IMR-90 (cell line): ENCODE measurements around the gene NACC2. TPM values are rescaled to one million over a fixed set of nuclear protein-coding genes. Genes with fewer than 3 reads are reported as not detected.
"Not testable (repeated sequence)": the region's sequence is repeated elsewhere in the genome, so short reads cannot be mapped to it uniquely, and the experiment has no call there.

Experiments
- ATAC-seq: fragments of 200-7000 bp; cut with Tn5 transposase; 2 replicates; pipeline ENCODE4 v1.9.1; 2020; ENCODE audit warnings: low read depth, mild to moderate bottlenecking, moderate library complexity
- BruUV-seq: library from RNA; stranded (reverse); fragments of 400-500 nt; replicated peaks from 2 replicates; lab custom pipeline; 2021; lab: Mats Ljungman, UMichigan
- CTCF ChIA-PET: fragments of 300-600 bp; formaldehyde crosslinking; extraction: SDS; loops from one replicate; lab custom pipeline; 2021; ENCODE audit warnings: antibody characterized with exemption; lab: Yijun Ruan, JAX
- POLR2A ChIA-PET: fragments of 300-600 bp; sonication (Branson Sonifier 250); formaldehyde crosslinking; loops from one replicate; lab custom pipeline; 2022; ENCODE audit warnings: antibody characterized with exemption; ENCODE audit not compliant: unreplicated experiment; lab: Charles Lee
- DNase-seq: peaks from one replicate; pipeline ENCODE4 v3.0.0; 2013
- H2AFZ ChIP-seq: replicated peaks from 2 replicates; pipeline ENCODE3; 2013; ENCODE audit warnings: low read length, mild to moderate bottlenecking; ENCODE audit not compliant: poor library complexity
- H2AK5ac ChIP-seq: 2 replicates; pipeline ENCODE4 v1.6.1; 2013; ENCODE audit warnings: low read depth, low read length, inconsistent platforms
- H2AK9ac ChIP-seq: replicated peaks from 2 replicates; pipeline ENCODE3; 2013; ENCODE audit warnings: mild to moderate bottlenecking, low read depth, low read length, moderate library complexity; ENCODE audit not compliant: poor library complexity
- H2BK120ac ChIP-seq: 2 replicates; pipeline ENCODE4 v1.6.1; 2013; ENCODE audit warnings: low read depth, low read length, inconsistent platforms
- H2BK15ac ChIP-seq: 3 replicates; pipeline ENCODE4 v1.6.1; 2013; ENCODE audit warnings: low read depth, low read length, inconsistent platforms
- H2BK20ac ChIP-seq: 2 replicates; pipeline ENCODE4 v1.6.1; 2013; ENCODE audit warnings: low read depth, mild to moderate bottlenecking, inconsistent platforms, low read length, moderate library complexity
- H2BK5ac ChIP-seq: 2 replicates; pipeline ENCODE4 v1.6.1; 2013; ENCODE audit warnings: mild to moderate bottlenecking, low read depth, low read length, inconsistent platforms; ENCODE audit not compliant: poor library complexity, severe bottlenecking
- H3K14ac ChIP-seq: replicated peaks from 2 replicates; pipeline ENCODE4 v1.6.1; 2013; ENCODE audit warnings: low read depth, low read length, inconsistent platforms
- H3K18ac ChIP-seq: 2 replicates; pipeline ENCODE4 v1.6.1; 2013; ENCODE audit warnings: low read depth, low read length, control low read depth
- H3K23ac ChIP-seq: 2 replicates; pipeline ENCODE4 v1.6.1; 2013; ENCODE audit warnings: low read depth, low read length, inconsistent platforms
- H3K27ac ChIP-seq: 2 replicates; pipeline ENCODE4 v1.5.1; 2013; ENCODE audit warnings: mild to moderate bottlenecking, control low read depth, low read length; ENCODE audit not compliant: insufficient read depth
- H3K27me3 ChIP-seq: 2 replicates; pipeline ENCODE4 v1.6.1; 2013; ENCODE audit warnings: low read length; ENCODE audit not compliant: control insufficient read depth, insufficient read depth
- H3K36me3 ChIP-seq: 2 replicates; pipeline ENCODE4 v1.6.1; 2013; ENCODE audit warnings: low read length, mixed read lengths; ENCODE audit not compliant: control insufficient read depth, insufficient read depth
- H3K4ac ChIP-seq: 2 replicates; pipeline ENCODE4 v1.6.1; 2013; ENCODE audit warnings: low read depth, low read length, inconsistent platforms
- H3K4me1 ChIP-seq: 2 replicates; pipeline ENCODE4 v1.6.1; 2013; ENCODE audit warnings: low read length, mixed read lengths; ENCODE audit not compliant: control insufficient read depth, insufficient read depth
- H3K4me2 ChIP-seq: 2 replicates; pipeline ENCODE4 v1.6.1; 2013; ENCODE audit warnings: low read depth, mild to moderate bottlenecking, control low read depth, low read length, moderate library complexity
- H3K4me3 ChIP-seq: 2 replicates; pipeline ENCODE4 v1.5.1; 2013; ENCODE audit warnings: low read depth, mild to moderate bottlenecking, control low read depth, low read length, moderate library complexity; ENCODE audit not compliant: insufficient read depth
- H3K56ac ChIP-seq: 2 replicates; pipeline ENCODE4 v1.6.1; 2013; ENCODE audit warnings: low read length, inconsistent platforms; ENCODE audit not compliant: insufficient read depth; ENCODE audit errors: extremely low read depth
- H3K79me1 ChIP-seq, 2 experiments: 2 replicates each; pipeline ENCODE4 v1.6.1; 2013; ENCODE audit warnings: low read length in 2 of 2, inconsistent platforms in 1 of 2, low read depth in 1 of 2
- H3K9ac ChIP-seq: 2 replicates; pipeline ENCODE4 v1.6.1; 2013; ENCODE audit warnings: low read depth, low read length, control low read depth
- H3K9me1 ChIP-seq: 2 replicates; pipeline ENCODE4 v1.6.1; 2013; ENCODE audit warnings: low read length, inconsistent platforms; ENCODE audit not compliant: insufficient read depth
- H3K9me3 ChIP-seq: 2 replicates; pipeline ENCODE4 v1.6.1; 2013; ENCODE audit warnings: low read length; ENCODE audit not compliant: control insufficient read depth, insufficient read depth
- H4K20me1 ChIP-seq: 2 replicates; pipeline ENCODE4 v1.6.1; 2013; ENCODE audit warnings: low read length, inconsistent platforms; ENCODE audit not compliant: insufficient read depth
- H4K5ac ChIP-seq: 2 replicates; pipeline ENCODE4 v1.6.1; 2013; ENCODE audit warnings: mild to moderate bottlenecking, low read depth, low read length, control low read depth
- H4K8ac ChIP-seq, 2 experiments: 2 replicates each; pipeline ENCODE4 v1.6.1; 2013; ENCODE audit warnings: low read depth in 2 of 2, low read length in 2 of 2, control low read depth in 1 of 2, inconsistent platforms in 1 of 2
- H4K91ac ChIP-seq: 2 replicates; pipeline ENCODE4 v1.6.1; 2013; ENCODE audit warnings: low read depth, low read length, inconsistent platforms; ENCODE audit not compliant: insufficient read depth
- WGBS, 2 experiments: methylation state at CpG; one replicate each; pipeline versions ENCODE4 v1.1.5 to v1.1.7; 2013; ENCODE audit warnings: missing lambda C conversion rate in 2 of 2; ENCODE audit not compliant: insufficient read length in 1 of 2; ENCODE audit errors: extremely low coverage in 2 of 2; 5-methylcytosine and 5-hydroxymethylcytosine counted together
- dilution Hi-C: fragments of 300-500 bp; cut with HindIII; formaldehyde crosslinking; loops from one replicate; pipeline ENCODE4 v1.14.3; 2018; ENCODE audit warnings: low sequenced_read_pairs; ENCODE audit not compliant: unreplicated experiment
- in situ Hi-C: fragments of 300-500 bp; cut with MboI; formaldehyde crosslinking; loops from 3 replicates; pipeline ENCODE4 v1.14.3; 2019; ENCODE audit warnings: low sequenced_read_pairs, inconsistent platforms, mixed read lengths
- intact Hi-C: fragments of 100-400 bp; cut with micrococcal nuclease; formaldehyde crosslinking; loops from 2 replicates; pipeline ENCODE4 v1.10.0; 2022
- polyA plus RNA-seq, 3 experiments: library from polyadenylated mRNA; depleted of rRNA; stranded (reverse); fragments of >200 nt; gene quantifications; 2 replicates each; pipeline ENCODE4 v1.2.3, GENCODE V29; 2012; ENCODE audit warnings: low replicate concordance in 1 of 3
- total RNA-seq: library from RNA; depleted of rRNA; stranded (reverse); fragments of >200 nt; gene quantifications from 2 replicates; pipeline ENCODE4 v1.2.3, GENCODE V29; 2012

NACC2 gene
- total and polyA plus RNA-seq, 2 of the 4 experiments (the other 2 are of a cell fraction): 7.9 to 19.0 TPM

DNA sequence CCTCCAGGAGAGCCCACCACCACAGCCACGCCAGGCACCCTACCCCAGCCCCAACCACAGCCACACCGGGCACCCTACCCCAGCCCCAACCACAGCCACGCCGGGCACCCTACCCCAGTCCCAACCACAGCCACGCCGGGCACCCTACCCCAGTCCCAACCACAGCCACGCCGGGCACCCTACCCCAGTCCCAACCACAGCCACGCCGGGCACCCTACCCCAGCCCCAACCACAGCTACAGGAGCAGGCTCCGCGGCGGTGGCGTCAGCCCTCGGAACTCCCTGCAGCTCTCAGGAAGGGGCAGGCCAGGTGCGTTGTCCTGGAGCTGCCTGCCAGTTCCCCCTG is 128.2 kb downstream of the NACC2 start:
- H3K14ac ChIP-seq: not testable (repeated sequence)
- WGBS, 2 experiments: 96% methylated on average over 5 of the region's 16 CpGs; no CpG with 5 or more reads in 1 of the 2 experiments

More for the DNA sequence above, 128.2 kb downstream of the NACC2 start:
- DNase-seq, H3K79me1 ChIP-seq, H3K27me3 ChIP-seq, H3K56ac ChIP-seq, BruUV-seq, in situ Hi-C loops, H3K27ac ChIP-seq, H2BK120ac ChIP-seq, H3K4me3 ChIP-seq, H3K4me1 ChIP-seq, H3K4me2 ChIP-seq, H4K20me1 ChIP-seq, H4K91ac ChIP-seq, H2BK5ac ChIP-seq, H2BK15ac ChIP-seq, H3K9me1 ChIP-seq, ATAC-seq, H3K18ac ChIP-seq, H2AK9ac ChIP-seq, H3K36me3 ChIP-seq, POLR2A ChIA-PET, H3K9me3 ChIP-seq, H4K8ac ChIP-seq, H2AFZ ChIP-seq, H3K23ac ChIP-seq, H3K4ac ChIP-seq, H2AK5ac ChIP-seq, H4K5ac ChIP-seq, H3K9ac ChIP-seq, H2BK20ac ChIP-seq, dilution Hi-C loops: not testable (repeated sequence)
- CTCF ChIA-PET: interaction anchor here (1.0 to 2.5 kb wide), 2 partner anchors 123 to 156 kb away, joined by 4 to 15 read pairs; no protein-coding TSS in a partner anchor
- intact Hi-C loops: loop anchor here (1.0 kb wide), 3 partner anchors 85 to 363 kb away; no protein-coding TSS in a partner anchor
